Neural cell (in vitro differentiated cells): ENCODE data around the gene MLPH. TPM values are rescaled to one million over a fixed set of nuclear protein-coding genes. Genes with fewer than 3 reads are reported as not detected.

Experiments used
- H2AFZ ChIP-seq: fragments of 200-600, 300-800 bp; sonication (generic), shearing (Covaris generic); 2 replicates; pipeline ENCODE4 v1.6.0; 2014; ENCODE audit warnings: low read depth, mild to moderate bottlenecking, antibody characterized with exemption, low read length, moderate library complexity
- H3F3A ChIP-seq: fragments of 200-600 bp; shearing (Covaris generic); 2 replicates; pipeline ENCODE4 v1.6.1; 2016; ENCODE audit warnings: mild to moderate bottlenecking, moderate library complexity, mixed read lengths, antibody characterized with exemption, low read length; ENCODE audit not compliant: insufficient read depth, poor library complexity, severe bottlenecking
- H3K27ac ChIP-seq: fragments of 200-600, 300-800 bp; sonication (generic), shearing (Covaris generic); 2 replicates; pipeline ENCODE4 v1.5.1; 2014; ENCODE audit warnings: mild to moderate bottlenecking, low read length, moderate library complexity
- H3K27me3 ChIP-seq: fragments of 300-800, 200-600 bp; sonication (generic), shearing (Covaris generic); 2 replicates; pipeline ENCODE4 v1.6.0; 2014; ENCODE audit warnings: mild to moderate bottlenecking, low read depth, low read length, moderate library complexity; ENCODE audit not compliant: insufficient read depth
- H3K36me3 ChIP-seq: fragments of 300-800, 200-600 bp; sonication (generic), shearing (Covaris generic); 2 replicates; pipeline ENCODE4 v1.5.1; 2014; ENCODE audit warnings: mild to moderate bottlenecking, antibody characterized with exemption, low read length, moderate library complexity; ENCODE audit not compliant: insufficient read depth
- H3K4me2 ChIP-seq: fragments of 300-800, 200-600 bp; sonication (generic), shearing (Covaris generic); 2 replicates; pipeline ENCODE4 v1.6.0; 2014; ENCODE audit warnings: mild to moderate bottlenecking, low read length
- H3K4me3 ChIP-seq: fragments of 300-800, 200-600 bp; sonication (generic), shearing (Covaris generic); 2 replicates; pipeline ENCODE4 v1.5.1; 2014; ENCODE audit warnings: mild to moderate bottlenecking, low read length, moderate library complexity
- H3K79me2 ChIP-seq: fragments of 200-600 bp; shearing (Covaris generic); replicated peaks from 2 replicates; pipeline ENCODE4 v1.6.0; 2014; ENCODE audit warnings: mild to moderate bottlenecking, low read length, moderate library complexity; ENCODE audit not compliant: insufficient read depth
- H3K9ac ChIP-seq: fragments of 300-800, 200-600 bp; sonication (generic), shearing (Covaris generic); 2 replicates; pipeline ENCODE4 v1.6.1; 2016; ENCODE audit warnings: mild to moderate bottlenecking, low read length, mixed read lengths
- H3K9me2 ChIP-seq: fragments of 200-600 bp; shearing (Covaris generic); 2 replicates; pipeline ENCODE4 v1.6.1; 2016; ENCODE audit warnings: mild to moderate bottlenecking, low read length, mixed read lengths; ENCODE audit not compliant: insufficient read depth
- H3K9me3 ChIP-seq: fragments of 200-600, 300-800 bp; sonication (generic), shearing (Covaris generic); 2 replicates; pipeline ENCODE4 v1.6.1; 2016; ENCODE audit warnings: mild to moderate bottlenecking, mixed run types, low read length, moderate library complexity, mixed read lengths
- H4K20me1 ChIP-seq: fragments of 200-600 bp; shearing (Covaris generic); 2 replicates; pipeline ENCODE4 v1.6.1; 2016; ENCODE audit warnings: mild to moderate bottlenecking, mixed run types; ENCODE audit not compliant: insufficient read depth
- EP300 ChIP-seq: fragments of 450-650 bp; conservative IDR thresholded peaks from 2 replicates; pipeline ENCODE4 v1.6.1; 2014; ENCODE audit warnings: antibody characterized with exemption, mild to moderate bottlenecking, moderate library complexity; ENCODE audit not compliant: poor library complexity, severe bottlenecking
- EZH2 ChIP-seq: fragments of 200-600, 300-800 bp; shearing (Covaris generic), sonication (generic); IDR thresholded peaks from 2 replicates; pipeline ENCODE4 v1.6.1; 2014; ENCODE audit warnings: antibody characterized with exemption, low read length, borderline replicate concordance, mild to moderate bottlenecking; ENCODE audit not compliant: insufficient read depth, poor library complexity, severe bottlenecking
- MXI1 ChIP-seq: fragments of 450-650 bp; conservative IDR thresholded peaks from 2 replicates; pipeline ENCODE4 v1.6.1; 2014; ENCODE audit warnings: antibody characterized with exemption, mild to moderate bottlenecking; ENCODE audit not compliant: poor library complexity, severe bottlenecking
- POLR2AphosphoS5 ChIP-seq: IDR thresholded peaks from 2 replicates; pipeline ENCODE4 v1.6.1; 2012
- RAD21 ChIP-seq: fragments of 450-650 bp; conservative IDR thresholded peaks from 2 replicates; pipeline ENCODE4 v1.6.1; 2014; ENCODE audit warnings: antibody characterized with exemption, mild to moderate bottlenecking, moderate library complexity
- REST ChIP-seq: IDR thresholded peaks from 2 replicates; pipeline ENCODE4 v1.6.1; 2012; ENCODE audit warnings: borderline replicate concordance
- SMC3 ChIP-seq: fragments of 450-650 bp; conservative IDR thresholded peaks from 2 replicates; pipeline ENCODE4 v1.6.1; 2014; ENCODE audit warnings: antibody characterized with exemption, mild to moderate bottlenecking, moderate library complexity; ENCODE audit not compliant: poor library complexity
- TAF1 ChIP-seq: IDR thresholded peaks from 2 replicates; pipeline ENCODE4 v1.6.1; 2012; ENCODE audit warnings: low read depth
- polyA plus RNA-seq: library from polyadenylated mRNA; depleted of rRNA; stranded (reverse); fragments of >200 nt; gene quantifications from 2 replicates; pipeline ENCODE4 v1.2.3, GENCODE V29; 2014
- TF ChIP-seq, protein P1 (sequence below): fragments of 450-650 bp; IDR thresholded peaks from 2 replicates; pipeline ENCODE4 v1.5.1; 2014; ENCODE audit warnings: antibody characterized with exemption, mild to moderate bottlenecking, moderate library complexity; ENCODE audit not compliant: poor library complexity, severe bottlenecking

Gene MLPH
- polyA plus RNA-seq, 1 donor from 2014 or later = not detected

DNA sequence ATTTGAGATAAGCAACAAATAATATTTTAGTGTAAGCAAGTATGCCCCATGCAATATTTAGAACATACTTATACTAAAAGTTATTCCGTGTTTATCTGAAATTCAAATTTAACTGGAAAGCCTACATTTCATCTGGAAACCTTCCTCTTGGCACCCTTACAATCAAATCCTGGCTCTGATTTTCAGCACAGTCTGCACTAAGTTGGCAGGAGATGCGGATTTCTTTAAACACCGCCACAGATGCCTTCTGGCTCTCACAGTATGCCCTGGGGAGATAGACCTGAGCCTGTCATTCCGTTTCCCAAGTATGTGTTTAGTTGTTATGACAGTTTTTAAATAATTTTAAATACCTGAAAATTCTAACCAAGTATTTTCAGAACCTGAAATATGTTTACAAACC lies 7.3 kb upstream of the MLPH start:
- TF ChIP-seq EP300 = no peak
- TF ChIP-seq EZH2 = no peak
- no peak for TF ChIP-seq POLR2AphosphoS5
- TF ChIP-seq TAF1 = no peak
- TF ChIP-seq SMC3 = no peak
- TF ChIP-seq MXI1 = no peak
- TF ChIP-seq, protein P1, sequence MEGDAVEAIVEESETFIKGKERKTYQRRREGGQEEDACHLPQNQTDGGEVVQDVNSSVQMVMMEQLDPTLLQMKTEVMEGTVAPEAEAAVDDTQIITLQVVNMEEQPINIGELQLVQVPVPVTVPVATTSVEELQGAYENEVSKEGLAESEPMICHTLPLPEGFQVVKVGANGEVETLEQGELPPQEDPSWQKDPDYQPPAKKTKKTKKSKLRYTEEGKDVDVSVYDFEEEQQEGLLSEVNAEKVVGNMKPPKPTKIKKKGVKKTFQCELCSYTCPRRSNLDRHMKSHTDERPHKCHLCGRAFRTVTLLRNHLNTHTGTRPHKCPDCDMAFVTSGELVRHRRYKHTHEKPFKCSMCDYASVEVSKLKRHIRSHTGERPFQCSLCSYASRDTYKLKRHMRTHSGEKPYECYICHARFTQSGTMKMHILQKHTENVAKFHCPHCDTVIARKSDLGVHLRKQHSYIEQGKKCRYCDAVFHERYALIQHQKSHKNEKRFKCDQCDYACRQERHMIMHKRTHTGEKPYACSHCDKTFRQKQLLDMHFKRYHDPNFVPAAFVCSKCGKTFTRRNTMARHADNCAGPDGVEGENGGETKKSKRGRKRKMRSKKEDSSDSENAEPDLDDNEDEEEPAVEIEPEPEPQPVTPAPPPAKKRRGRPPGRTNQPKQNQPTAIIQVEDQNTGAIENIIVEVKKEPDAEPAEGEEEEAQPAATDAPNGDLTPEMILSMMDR = no peak
- no peak for TF ChIP-seq REST
- no peak for TF ChIP-seq RAD21
- H3K27me3 ChIP-seq = peaks cover 52% of the 10 kb centered on the region

GRCh38 chr2:237480556-237480955 lies 6.5 kb upstream of the MLPH start:
- no peaks in the 10 kb centered on the region for H3K9me2 ChIP-seq
- H3K79me2 ChIP-seq = no peaks in the 10 kb centered on the region
- H3K9ac ChIP-seq = no peak overlapping the region
- H3K9me3 ChIP-seq = no peaks in the 10 kb centered on the region
- H4K20me1 ChIP-seq = no peaks in the 10 kb centered on the region
- no peak overlapping the region for H3K4me3 ChIP-seq
- no peaks in the 10 kb centered on the region for H3K36me3 ChIP-seq
- no peak overlapping the region for H3K27ac ChIP-seq
- no peak for TF ChIP-seq RAD21
- TF ChIP-seq EP300 = no peak
- TF ChIP-seq TAF1 = no peak
- no peak for TF ChIP-seq EZH2
- TF ChIP-seq REST = no peak
- TF ChIP-seq, protein P1 = no peak
- TF ChIP-seq SMC3 = no peak
- no peak for TF ChIP-seq POLR2AphosphoS5
- TF ChIP-seq MXI1 = no peak
- no peak overlapping the region for H3K4me2 ChIP-seq
- H3K27me3 ChIP-seq = peaks cover 60% of the 10 kb centered on the region
- no peak overlapping the region for H2AFZ ChIP-seq
- no peaks in the 10 kb centered on the region for H3F3A ChIP-seq

More for the DNA sequence above, 7.3 kb upstream of the MLPH start:
- Histone ChIP-seq H3K9me2 (no peaks in the 10 kb centered on the region), H3K9me3 (no peaks in the 10 kb centered on the region), H3K79me2 (no peaks in the 10 kb centered on the region), H3K4me2 (no peak overlapping the region), H4K20me1 (no peaks in the 10 kb centered on the region), H3K36me3 (no peaks in the 10 kb centered on the region), H3F3A (no peaks in the 10 kb centered on the region), H3K27ac (no peak overlapping the region), H3K9ac (no peak overlapping the region), H2AFZ (no peak overlapping the region), H3K4me3 (no peak overlapping the region)
